CD1c-positive myeloid dendritic cell (primary cell): ENCODE measurements around the gene PROK1.

Experiments
- DNase-seq: peaks from one replicate; pipeline ENCODE4 v3.0.0-alpha.2; 2016; ENCODE audit errors: extremely low spot score

PROK1 gene

DNA sequence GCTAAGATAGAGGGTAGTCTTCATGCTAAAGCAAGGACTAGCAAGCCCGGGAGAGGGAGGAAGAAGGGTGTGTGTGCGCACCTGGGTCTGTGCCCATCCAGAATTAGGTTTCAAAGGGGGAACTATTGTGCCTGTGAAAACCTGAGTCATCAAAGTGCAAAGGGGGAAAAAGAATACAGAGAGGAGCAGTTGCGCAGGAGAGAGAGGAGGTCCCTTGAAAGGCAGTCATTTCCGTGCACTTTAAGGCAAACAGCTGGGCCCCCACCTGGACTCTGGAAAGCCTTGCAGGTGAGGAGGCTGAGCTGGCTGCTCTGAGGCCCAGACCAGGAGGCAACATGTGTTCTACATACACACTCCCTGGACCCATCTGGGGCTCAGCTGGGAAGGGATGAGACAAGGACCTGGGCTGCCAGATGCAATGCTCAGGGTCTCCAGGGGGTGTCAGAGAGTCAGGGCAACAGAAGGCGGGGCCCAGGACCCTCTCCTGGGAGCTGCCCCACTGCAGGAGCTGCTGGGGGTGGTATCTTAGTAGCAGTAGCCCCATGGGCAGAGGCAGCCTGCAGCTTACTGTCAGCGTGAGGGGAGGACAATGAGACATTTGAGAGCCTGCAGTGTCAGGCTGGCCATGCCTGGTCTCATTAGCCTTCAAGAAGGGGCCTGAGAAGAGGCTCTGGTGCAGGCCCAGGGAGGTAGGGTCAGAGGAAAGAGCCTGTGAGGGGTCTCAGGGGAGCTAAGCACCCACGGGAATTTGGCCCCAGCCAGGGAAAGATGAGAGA is 14.3 kb downstream of the PROK1 start:
- no peak for DNase-seq

DNA sequence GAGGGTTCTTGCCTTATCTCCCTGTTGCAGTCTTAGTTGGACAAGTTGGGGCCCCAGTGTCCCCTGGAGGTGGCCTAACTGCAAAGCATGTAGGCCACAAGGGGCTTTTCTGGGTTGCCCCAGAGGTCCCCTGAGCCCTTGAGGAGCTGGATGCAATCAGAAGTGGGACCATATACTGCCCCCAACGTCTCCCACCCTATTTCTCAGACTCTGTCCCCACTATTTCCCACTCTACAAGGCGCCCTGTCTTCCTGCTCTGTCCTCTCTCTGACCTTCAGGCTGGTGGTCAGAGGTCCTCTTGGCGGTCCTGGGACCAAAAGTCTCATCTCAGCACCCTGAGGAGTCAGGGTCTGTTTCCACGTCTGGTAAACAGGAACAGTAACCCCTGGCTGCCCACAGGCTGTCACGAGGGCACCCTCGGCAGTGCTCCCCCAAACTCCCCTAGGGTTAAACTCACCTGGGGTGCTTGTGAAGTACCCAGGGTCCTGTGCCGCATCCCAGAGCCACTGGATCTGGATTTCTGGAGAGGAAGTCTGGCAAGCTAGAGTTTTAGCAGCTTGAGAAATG is 14.9 kb downstream of the PROK1 start:
- DNase-seq = no peak

DNA sequence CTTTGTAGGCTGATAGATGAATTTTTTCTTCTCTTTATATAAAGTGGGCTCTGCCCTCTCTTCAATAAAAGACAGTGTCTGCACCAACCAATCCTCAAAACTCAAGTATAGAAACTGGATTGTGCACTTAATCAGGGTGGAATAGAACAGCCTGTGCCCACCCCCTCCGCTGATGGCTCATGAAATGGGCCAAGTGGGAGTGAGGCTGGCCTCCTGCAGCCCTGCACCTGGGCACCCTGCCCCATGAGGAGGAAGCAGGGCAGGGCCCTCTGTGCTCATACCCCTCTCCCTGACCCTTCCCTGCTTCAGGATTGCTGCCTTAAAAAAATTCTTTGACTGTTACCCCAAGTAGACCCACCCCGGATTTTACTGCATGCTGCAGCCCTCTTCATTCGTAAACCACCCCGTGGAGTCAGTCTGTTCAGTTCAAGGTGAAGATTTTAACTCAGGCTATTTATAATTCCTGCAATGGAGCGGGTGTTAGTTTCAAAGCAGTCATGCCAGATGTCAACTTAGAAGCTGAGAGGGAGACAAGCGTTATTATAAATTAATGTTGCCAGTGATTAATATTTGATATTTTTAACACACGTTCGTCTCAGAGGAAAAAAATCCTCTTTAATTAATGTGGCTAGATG is 15.8 kb downstream of the PROK1 start:
- DNase-seq = no peak

DNA sequence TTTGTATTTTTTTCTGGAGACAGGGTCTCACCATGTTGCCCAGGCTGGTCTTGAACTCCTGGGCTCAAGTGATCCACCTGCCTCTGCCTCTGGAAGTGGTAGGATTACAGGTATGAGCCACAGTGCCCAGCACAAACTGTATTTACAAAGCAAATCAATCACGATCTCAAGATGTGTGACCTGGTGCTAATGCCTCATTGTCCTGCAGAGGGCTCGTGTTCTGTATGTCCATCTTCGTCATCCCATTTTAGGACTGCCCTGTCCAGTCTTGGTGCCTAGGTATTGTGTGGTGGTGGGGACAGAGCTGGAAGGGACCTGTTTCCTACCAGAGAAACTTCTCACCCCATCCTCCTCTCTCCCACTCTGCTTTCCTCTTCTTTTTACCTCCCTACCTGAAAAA is 20.2 kb downstream of the PROK1 start:
- no peak for DNase-seq

DNA sequence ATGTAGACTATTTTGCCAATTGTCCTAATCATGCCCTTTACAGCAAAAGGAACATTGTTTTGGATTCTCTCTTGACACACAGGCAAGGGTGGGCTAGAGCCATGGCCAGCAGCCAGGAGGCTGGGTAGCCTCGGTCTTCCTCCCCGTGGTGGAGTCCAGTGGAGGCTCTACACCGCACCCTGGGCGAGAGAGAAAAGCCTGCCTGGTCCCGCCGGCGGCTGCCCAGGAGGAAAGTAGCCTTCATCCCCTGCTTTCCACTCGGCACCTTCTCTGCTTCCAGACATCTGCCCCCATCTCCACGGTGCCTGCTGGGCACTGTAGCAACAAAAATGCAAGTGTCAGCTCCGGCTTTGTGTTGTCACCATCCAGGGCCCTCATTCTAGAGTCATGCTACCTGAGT is 21.6 kb downstream of the PROK1 start:
- DNase-seq = no peak

DNA sequence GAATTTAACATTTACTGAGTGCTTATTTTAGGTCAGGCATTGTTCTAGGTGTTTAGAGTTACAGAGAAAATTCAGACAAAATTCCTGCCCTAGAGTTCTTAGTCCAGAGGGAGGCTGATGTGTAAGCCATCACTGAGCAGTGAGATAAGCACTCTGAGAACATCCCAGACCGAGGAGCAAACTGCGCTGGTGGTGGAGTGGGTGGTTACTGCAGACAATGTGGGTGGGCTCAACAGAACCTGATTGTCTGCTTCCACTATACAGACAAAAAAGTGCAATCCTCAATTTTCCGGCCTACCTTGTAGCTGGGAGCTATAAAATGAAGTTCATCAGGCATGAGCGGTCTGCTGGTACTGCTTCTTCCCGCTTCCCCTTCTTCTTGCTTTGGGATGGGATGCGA is 23.5 kb downstream of the PROK1 start:
- no peak for DNase-seq

DNA sequence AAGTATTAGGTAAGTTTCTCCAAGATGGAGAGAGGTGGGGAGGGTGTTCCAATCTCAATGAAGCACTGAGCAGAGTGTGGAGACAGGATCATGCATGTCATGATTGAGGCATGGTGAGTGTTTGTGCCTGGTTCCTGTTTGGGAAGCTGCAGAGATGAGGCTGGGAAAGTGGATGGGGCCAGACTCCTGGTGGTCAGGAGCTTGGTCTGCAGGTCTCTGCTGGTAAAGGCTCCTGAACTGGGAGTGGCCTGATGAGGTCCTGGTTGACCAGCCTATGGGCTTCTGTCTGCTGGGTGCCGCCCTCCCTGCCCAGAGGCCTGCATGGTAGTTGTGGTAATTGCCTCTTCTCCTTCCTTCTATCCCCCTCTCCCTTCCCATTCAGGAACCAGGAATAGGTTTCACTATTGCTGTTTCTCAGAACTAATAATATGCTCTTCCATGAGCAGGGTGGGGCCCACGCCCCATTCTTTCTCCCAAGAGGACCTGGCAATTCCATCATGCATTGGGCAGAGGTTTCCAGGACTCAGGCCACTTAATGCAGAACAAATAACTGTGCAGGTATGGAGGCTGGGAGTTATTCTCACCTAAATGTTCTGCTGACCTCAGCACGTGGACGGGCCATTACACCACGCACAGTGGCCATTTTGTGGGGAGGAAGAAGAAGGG is 24.5 kb downstream of the PROK1 start:
- DNase-seq = peak; percentile 5

DNA sequence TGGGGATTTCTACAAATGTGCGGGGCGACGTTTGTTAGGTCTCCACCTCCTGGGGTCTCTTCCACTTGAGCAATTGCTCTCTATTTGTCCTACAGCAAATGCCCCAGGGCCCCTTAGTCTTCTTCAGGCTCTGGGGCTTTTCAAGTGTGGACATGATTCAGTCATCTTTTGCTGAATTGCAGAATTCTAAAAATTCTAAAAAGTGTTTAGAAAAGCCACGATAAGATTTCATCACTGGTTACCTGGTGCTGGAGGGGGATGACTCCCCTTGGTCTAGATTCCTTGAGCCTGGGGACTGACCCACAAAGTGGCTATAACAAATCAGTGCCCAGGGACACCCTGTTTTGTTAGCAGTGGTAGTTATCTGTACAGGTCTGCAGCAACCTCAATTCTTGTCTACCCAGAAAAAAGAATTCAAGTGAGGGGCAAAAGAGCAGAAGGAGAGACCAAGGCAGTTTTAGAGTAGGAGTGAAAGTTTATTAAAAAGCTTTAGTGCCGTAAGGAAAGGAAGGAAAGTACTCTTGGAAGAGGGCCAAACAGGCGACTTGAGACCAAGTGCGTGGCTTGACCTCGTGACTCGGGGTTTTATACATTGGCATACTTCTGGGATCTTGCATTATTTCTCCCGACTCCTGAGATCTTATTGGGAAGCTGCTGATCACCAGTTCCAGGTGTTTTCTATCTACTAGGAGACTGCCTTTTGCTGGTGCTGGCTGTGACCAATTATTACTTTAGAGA is 25.2 kb downstream of the PROK1 start:
- DNase-seq = no peak

DNA sequence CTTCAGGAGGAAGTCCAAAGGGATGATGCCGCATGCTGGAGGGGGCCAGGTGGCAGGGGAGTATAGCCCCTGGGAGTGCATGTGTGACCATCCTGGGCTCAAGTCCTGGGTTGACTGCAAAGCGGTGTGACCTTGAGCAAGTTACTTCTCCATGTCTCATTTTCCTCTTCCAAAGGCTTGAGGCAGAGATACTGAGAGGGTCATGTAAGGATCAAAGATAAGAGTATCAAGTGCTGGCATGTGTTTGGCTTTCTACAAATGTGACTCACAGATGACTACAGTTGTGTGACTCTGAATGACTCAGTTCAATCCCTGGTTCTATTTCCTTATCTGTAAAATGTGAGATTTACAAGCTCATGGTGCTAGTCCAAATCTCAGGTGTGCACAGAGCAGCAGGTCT is 26.1 kb downstream of the PROK1 start:
- peak; percentile 20 for DNase-seq

DNA sequence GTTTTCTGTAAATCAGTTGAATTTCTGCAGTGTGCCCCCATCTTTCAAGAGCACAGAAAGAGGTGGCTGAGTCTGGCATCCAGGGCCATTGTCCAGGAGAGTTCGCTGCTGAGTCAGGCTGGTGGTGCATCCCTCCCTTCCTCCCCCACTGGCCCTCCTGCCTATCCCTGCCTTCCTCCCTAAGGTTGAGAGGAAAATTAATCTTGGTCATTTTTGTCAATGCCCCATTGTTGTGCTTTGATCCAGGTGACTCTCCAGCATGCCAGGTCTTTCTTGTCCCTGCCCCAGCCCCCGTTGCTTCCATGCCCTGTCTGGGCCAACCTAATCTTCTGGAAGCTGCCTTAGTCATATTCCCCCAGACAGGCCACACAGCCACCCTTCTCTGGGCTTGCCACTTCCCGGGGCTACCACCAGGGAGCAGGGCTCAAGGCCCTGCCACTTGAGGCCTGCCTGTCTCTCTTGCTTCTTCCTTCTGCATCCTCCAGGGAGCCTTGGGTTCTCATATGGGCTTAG is 26.6 kb downstream of the PROK1 start:
- DNase-seq = peak; percentile 21

DNA sequence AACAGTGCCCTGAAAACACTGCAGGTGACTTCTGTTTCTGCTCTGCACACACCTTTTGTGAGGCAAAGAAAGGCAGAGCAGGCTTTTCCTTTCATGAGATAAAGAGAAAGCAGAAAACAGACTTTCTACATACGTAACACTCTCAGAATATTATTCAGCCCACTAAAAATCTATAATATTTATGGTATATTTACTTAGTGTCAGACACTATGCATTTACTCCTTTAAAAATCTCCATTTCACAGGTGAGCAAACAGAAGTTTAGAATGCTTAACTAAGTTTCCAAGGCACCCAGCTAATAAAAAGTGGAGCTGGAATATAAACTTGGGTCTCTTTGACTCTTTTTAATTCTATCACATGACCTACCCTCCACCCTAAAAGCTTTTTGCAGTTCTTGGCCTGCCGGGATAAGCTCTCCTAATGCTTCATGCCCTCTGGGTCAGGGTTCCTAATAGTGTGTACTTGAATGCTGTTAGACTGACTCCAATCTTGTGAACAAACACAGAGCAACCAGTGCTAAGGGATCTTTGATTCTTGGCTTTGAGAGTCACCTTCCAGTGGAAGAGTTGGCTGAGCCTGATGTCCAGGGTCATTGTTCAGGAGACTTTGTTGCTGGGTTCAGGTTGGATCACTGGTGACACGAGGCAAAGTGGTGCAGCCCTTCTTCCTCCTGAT is 27.2 kb downstream of the PROK1 start:
- no peak for DNase-seq

DNA sequence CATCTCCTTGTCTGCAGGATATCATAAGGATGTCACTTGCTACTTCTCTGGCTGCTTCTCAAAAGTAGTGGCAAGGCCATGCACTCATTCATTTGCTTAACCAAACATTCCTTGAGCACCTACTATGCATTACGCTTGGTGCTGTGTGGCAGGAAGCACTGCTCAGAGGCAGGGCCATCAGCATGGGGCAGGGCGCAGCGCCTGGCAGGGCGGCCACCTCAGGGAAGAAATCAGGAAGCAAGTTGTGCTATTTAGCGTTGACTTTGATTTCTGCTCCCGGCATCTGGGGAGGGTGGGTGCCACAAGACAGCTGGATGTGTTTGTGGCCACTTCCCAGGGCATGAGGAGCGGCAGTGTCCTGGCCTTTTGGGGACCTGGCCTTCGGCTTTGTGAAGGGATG is 27.9 kb downstream of the PROK1 start:
- no peak for DNase-seq

DNA sequence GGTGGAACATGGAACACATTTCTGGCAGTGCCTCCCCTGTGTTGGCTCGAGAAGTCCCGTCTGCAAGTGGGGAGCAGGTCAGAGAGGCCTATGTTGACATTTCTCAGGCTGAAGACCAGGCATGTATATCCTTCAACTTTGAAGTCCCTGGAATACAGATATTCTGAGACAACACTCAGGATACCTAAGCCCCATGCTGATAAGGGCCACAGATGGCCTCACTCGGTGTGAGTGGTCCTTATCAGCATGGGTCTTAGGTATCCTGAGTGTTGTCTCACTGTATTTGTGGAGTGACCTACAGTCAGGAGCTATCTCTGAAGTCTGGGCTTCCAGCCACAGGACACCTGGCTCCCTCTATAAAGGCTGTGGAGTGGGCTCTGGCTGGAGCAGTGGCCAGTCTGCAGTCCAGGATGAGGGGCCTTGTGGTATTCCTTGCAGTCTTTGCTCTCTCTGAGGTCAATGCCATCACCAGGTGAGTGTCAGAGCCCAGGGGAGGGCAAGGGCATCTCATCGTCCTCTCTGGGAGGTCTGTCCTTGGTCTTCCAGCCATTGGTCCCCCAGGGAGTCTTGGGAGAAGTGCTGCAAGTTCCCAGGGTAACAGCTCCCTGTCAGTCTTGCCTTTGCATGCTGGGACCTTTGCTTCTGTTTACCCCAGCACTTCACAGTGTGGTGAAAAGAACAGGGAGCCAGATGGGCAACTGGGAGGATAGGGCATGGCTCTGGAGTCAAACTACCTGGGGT is 29.6 kb downstream of the PROK1 start:
- no peak for DNase-seq

DNA sequence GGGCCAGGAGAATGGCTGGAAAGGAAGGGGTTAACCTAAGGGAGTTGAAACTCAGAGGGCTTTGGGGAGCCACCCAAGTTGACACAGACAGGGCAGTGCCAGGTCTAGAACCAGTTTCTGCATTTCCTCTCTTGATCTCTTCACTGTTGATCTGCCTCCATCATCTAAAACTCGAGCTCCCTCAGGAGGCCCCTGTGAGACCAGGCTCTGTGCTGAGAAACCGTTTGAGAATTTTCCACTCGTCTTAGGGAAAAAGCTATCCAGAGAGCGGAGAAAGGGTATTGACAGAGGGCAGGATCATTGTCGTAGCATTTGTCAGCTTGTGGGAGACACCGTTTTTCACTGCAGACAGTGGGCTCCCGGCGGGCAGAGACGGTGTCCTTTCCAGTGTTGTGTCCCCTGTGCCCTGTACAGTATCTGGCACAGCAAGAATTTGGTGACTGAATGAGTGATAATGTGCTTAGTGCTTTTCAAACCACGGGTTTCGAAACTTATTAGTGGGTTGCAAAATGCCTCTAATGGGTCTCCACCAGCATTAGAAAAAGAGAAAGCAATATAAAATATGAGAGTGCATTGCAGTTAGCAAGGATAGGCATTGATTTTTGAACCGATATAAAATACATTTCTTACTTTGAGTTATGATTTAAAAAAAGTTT is 31.1 kb downstream of the PROK1 start:
- no peak for DNase-seq

DNA sequence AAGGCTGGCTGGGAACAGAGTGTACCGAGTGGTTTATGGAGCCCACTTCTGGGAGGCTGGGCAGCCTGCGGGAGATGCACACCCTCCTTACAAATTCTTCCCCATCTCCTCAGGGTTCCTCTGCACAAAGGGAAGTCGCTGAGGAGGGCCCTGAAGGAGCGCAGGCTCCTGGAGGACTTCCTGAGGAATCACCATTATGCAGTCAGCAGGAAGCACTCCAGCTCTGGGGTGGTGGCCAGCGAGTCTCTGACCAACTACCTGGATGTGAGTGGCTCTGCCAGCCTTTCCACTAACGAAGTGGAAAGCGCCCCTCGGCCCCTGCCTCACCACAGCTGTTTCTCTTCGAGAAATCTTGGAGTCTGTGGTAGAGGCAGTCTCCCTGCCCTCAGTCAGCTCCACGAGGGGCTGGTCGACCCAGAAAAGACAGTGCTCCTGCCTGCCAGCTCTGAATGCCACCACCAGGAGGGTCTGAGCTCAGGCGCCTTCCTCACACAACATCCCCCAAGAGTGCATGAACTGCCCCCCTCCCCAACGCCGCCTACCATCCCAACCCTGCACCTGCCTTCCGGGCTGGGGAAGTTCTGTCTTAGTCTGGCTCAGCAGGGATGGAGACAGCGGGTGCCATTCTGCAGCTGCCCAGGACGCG is 31.8 kb downstream of the PROK1 start:
- DNase-seq = peak; percentile 44

DNA sequence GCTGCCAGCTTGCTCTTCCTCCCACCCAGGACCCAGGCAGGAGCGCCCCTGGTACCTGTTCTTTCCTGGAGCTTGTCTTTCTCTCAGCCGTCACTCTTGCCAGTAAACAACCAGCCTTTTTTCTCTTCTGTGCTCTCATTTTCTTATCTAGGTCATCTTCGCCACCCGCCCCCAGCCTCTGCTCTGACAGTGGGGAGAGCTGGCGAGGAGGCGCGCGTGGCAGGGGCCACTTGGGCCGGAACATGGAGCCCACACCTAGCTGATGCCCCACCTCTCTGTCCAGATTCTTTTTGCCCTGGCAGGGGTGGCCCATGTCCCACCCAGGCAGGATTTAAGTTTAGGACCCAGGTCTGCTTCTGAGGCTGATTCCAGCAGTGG is 32.3 kb downstream of the PROK1 start:
- no peak for DNase-seq

DNA sequence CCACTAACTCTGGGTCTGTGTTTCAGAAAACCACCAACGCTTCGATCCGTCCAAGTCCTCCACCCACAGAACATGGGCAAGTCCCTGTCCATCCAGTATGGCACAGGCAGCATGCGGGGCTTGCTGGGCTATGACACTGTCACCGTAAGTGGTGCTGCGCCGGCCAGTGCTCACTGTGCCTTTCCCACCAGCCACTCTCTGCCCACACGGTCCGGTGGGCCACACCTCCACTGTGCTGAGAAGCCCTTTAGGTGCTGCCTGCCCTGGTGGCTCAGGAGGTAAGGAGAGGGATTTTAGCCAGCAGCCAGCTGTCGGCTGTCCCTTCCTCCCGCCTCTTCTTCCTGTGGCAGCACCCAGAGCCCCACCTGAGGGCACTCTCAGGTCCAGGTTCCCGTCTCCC is 33.9 kb downstream of the PROK1 start:
- DNase-seq = no peak

DNA sequence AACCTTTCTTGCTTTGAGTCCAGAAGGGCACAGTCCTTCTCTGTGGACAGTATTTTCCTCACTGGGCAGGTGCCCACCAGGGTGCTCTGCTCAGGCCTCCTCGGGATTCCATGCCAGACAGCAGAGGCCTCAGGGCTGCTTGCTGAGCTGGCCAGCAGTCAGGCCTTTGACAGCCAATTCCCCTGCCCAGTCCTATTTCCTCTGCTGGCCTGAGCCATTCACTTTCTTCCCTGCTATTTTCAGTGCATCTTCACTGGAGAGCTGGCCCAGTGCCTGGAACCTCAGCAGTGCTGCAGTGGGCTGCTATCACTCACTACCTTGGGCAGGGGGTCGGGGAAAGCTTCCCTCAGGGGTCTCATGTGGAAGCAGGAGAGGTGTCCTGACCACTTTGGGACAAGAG is 34.8 kb downstream of the PROK1 start:
- DNase-seq = no peak

DNA sequence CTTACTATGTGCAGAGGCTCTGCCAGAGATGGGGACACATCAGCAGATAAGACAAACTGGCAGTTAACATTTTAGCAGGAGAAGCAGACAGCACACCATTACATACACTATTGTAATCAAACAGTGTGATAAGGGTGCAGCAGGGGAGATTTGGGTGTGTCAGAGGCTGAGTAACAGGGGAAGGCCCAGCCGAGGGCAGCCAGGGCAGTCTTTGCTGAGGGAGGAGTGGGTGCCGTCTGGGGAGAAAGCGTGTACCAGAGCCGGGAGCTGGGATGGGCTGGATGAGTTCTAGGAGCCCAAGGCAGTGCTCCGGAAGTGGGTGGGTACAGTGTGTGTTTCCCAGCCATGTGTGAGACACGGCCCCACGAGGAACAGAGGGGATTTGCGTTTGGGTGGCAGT is 36.8 kb downstream of the PROK1 start:
- DNase-seq = no peak

DNA sequence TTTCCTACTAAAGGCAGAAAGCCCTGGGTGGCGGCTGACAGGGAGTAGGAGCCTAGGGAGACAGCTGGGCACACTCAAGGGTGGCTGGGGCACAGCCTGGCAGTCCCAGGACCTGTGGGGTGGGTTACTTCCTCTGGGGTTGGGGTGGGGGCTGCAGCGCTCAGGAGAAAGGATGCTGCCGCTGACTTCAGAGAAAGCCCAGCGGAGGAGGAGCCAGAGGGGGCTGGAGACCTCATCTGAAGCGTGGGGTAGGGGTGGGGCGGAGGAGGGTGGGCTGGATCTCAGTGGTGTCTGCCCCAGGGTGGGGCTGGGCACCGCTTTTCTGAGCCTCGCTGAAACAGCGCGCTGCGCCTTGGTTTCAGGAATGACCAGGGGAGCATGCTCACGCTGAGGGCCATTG is 37.2 kb downstream of the PROK1 start:
- no peak for DNase-seq
